HG03139 (cell line): Measurements from ENCODE around the gene OBSL1.

Source experiments
- ATAC-seq: cut with Tn5 transposase; IDR thresholded peaks from one replicate; pipeline ENCODE4 v1.9.1; 2021; ENCODE audit not compliant: unreplicated experiment

OBSL1 gene

DNA sequence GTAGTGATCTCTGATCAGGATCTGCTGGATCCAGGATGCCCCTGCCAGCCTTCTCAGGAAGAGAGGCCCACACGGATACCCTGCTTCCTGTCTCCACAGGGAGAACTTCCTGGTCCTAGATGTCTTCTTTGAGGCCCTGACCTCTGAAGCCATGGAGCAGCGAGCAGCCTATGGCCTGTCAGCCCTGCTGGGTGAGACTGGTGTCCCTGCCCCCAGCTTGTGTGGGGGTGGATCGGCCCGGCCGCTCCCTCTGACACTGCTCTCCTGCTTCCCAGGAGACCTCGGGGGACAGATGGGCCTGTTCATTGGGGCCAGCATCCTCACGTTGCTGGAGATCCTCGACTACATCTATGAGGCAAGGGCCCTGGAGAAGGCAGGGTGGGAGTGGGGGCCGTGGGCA, 34.4 kb downstream of the OBSL1 start:
- no peak for ATAC-seq

DNA sequence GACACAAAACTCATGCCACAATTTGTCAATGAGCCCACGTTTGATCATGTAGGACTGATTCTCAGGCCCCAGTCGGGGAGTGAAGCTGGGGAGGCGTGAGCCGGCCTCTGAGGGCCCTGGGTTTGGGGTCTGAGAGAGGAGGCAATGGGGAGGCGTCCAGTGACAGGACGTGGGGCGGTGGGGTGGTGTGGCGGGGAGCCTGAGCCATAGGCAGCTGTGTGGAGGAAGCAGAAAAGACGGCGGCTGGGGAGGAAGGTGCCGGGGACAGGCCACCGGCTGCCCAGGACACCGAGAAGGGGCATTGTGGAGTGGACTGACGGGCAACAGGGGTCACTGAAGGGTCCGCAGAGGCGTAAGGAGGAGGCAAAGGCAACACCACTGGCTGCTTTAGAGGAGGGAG, 34.9 kb downstream of the OBSL1 start:
- no peak for ATAC-seq

DNA sequence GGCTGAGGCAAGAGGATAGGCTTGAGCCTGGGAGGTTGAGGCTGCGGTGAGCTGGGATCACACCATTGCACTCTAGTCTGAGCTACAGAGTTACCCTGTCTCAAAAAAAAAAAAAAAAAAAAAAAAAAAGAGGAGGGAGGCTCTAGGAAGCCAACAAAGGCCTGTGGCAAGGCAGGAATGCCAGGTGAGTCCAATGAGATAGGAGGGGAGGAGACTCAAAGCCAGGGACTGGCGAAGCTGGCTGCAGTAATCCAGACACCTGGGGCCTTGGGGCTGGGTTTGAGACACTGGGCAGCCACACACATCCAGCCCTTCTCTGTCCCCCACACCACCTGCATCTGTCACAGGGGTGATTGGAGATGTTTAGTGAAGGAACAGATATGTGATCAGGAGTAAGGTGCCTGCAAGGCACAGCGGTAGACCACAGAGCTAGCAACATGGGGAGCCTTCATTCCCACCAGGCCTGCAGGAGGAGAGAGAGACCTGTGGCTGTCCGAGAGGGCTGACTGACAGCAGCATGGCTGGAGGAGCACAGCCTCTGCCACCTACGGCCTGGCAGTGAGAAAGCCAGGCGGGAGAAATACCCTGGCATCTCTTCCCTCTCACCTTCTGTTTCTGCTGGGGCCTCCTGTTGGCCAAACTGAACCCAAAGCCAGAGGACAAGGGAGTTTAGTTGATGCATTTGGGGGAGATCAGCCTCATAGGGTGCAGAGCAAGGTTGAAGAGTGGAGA, 37.2 kb downstream of the OBSL1 start:
- no peak for ATAC-seq

DNA sequence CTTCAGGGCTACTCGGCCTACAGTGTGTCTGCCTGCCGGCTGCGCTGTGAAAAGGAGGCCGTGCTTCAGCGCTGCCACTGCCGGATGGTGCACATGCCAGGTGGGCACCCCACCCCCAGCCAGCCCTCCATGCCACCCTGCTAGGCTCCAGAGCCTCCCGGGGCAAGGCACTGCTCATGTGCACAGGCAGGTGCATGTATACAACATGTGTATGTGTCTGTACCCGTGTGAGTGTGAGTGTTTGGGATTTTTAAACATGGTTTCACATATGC, 39.0 kb downstream of the OBSL1 start:
- ATAC-seq = no peak

DNA sequence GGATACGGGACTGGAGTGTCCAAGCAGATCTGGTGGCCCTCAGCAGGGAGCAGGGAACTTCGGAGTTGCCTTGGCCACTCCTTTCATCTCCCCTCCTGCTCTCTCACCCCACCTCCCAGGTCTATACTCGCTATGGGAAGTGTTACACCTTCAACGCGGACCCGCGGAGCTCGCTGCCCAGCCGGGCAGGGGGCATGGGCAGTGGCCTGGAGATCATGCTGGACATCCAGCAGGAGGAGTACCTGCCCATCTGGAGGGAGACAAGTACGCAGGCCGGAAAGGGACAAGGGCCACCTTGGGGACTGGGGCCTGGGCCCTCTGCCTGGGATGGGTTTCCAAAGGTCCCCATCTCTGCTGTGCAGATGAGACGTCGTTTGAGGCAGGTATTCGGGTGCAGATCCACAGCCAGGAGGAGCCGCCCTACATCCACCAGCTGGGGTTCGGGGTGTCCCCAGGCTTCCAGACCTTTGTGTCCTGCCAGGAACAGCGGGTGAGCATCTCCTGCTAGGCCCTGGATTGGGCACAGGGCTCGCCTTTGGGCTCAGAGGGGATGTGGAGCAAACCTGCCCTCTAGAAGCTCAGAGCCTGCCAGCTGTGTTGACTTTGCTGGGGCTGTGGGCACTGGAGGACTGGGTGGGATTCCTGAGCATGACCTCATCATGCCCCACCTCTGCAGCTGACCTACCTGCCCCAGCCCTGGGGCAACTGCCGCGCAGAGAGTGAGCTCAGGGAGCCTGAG, 39.5 kb downstream of the OBSL1 start:
- no peak for ATAC-seq

DNA sequence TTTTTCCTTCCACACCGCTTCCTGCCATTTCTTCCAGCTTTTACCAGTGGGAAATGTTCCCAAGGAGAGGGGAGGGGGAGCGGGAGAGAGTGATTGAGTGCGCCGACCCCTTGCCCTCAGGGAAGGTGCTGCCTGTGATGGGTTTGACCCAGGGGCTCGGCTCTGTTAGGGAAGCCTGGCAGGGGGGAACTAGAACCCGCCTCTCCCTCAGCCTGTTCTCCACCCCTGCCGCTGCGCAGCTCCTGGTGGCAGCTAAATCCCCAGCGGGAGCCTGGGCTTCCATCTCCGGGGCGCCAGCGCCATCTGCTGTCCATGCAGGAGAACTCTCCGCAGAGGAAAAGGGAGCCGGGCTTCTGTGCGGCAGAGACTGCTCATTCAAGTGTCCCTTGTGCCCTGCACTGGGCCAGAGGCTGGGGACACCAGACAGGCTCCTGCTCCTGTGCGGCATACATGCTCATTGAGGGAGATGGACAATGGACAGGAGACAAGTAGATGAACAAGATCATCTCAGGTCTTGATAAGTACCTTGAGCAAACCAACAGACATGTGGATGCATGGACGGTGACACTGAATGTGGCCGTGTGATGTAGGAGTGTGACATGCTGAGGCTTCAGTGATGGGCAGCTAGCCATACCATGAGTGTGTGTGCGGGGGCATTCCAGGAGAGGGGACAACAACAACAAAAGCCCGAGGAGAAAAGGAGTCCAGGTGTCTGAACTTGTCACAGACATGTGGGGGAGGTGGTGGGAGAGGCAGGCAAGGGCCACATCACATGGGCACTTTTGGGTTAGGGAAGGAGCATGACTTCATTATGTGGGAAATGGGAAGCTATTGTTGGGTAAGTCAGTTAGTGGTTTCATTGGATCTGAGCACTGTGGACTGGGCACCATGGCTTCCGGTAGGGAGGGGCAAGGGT, 41.0 kb downstream of the OBSL1 start:
- ATAC-seq = peak; percentile 83

DNA sequence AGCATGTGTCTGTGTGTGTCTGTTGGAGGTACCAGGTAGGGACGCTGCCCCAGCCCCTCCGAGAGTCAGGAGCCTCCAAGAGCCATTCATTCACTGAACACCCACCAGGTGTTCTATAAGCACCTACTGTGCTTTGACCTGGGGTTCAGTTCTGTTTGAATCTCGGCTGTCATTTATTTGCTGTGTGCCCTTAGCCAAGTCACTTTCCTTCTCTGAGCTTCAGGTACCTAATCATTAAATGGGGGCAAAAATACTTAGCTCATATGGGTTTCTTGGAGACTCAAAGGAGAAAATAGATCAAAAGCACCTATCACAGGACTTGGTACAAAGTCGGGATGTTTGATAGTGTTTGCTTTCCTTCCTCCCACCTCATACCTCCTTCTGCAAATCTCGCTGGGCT, 43.9 kb downstream of the OBSL1 start:
- ATAC-seq = no peak

DNA sequence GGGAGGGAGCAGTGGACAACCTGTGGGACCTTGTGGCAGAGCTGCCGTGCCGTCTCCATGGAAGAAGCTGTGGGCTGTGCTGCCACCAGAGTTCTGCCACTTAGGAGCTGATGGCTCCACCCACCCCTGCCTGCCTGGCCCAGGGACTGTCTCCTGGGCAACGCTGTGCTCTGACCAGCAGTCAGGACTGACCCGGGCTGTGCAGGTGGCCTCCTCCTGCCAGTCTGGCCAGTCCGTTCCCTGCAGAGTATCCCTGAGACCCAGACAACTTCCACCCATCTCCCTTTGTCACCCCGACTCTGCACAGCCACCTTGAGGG, 44.3 kb downstream of the OBSL1 start:
- ATAC-seq = no peak

DNA sequence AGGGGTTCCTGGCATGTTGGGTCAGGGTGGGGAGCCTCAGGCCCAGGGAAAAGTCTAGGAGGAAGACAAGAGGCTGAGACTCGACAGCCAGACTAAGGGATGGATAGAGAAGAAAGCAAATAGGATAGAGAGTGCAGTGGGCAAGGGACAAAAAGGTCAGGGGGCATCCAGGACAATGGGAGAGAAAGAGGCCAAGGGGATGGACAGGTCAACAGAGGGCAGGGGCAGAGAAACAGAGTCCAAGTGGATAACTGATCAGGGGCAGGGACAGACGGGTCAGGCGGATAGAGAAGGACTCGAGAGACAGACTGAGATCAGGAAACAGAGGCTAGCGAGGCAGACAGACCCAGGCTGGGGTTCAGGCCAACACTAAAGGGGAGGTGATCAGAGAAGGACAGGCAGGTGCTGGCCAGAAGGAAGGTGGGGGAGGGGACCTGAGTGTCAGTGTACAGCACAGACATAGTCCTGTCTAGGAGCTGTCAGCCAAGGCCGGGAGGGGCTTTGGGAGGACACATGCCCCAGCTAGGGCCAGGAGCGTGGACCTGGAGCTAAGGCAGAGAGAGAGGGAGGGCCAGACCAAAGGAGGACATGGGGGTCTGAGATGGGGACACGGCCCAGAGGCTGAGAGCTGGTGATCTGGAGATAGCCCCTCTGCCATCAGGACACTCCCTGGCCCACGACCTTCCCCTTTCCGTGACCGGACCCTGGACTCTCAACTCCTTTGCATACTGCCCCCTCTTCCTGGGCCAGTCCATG, 44.8 kb downstream of the OBSL1 start:
- no peak for ATAC-seq

DNA sequence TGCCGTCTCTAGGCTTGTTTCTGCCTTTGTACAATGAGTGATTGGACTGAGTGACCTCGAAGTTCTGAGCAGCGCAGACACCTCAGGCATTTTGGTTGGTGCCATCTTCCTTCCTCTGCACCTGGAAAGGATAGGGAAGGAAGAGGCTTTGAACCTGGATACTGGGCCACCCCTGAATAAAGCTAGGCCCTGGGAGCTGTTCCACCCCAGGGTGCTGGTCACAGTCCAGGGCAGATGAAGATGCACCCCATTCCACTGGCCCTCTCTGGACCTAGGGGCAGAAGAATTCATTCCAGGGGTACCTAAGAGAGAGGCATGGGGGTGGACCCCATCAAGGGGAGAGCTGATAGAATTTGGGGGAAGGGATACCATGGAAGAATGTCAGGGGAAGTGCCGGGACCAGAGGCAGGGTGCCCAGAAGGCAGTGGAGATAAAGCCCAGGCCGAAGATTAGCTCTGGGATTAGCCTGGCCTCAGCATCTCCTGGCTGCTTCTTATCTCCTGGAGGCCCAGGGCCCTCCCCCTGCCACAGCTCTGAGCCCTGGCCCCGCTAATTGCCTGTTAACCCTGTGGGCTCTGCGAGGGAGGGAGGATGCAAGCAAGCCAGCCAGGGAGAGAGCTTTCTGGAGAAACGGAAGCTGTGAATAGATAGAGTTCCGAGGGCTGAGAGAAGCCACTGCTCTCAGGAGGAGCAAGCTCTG, 45.7 kb downstream of the OBSL1 start:
- ATAC-seq = no peak

DNA sequence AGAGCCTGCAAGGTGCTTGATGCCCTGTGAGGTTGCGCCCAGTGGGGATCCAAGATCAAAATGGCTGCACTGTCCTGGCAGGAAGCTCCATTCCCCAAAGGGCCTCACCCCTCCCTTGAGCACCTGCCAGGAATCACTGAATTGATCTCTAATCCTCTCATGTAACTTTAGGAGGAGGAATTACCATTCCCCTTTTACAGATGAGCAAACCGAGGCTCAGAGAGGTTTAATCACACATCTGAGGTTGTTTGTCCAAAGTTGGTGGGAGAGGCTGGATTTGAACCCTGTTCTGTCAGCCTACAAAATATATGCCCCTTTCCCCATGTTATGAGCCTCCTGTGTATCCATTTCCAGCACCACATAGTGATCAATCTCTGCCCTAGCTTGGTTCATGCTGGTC, 46.5 kb downstream of the OBSL1 start:
- no peak for ATAC-seq

DNA sequence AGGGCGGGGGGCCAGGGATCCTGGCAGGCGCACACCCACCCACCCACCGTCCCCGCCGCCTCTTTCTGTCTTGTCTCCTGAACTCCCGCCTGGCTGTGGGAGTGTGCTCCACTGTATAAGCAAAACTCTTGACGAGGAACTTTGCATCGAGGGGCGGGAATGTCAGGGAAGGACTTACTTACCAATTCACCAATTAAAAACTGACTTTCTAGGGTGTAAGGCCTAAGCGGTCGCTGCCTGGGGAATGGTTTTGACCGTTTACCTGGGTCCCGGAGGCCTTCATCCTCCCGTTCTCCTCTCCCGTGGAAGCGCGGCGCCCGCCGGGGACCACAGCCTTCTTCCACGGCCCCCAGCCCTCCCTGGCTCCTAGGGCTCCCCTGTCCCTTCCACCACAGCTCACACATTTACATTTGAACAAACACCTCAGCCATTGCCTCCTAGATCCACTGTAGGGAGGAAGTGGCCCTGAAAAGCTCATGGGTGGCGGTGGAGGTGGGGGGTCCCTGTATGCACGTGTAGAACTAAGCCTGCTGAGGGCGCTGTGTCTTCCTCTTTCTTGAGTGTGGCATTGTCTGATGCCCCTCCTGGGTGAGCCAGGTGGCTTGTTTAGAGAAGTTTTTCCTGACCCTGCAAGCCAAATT, 48.2 kb downstream of the OBSL1 start:
- no peak for ATAC-seq

DNA sequence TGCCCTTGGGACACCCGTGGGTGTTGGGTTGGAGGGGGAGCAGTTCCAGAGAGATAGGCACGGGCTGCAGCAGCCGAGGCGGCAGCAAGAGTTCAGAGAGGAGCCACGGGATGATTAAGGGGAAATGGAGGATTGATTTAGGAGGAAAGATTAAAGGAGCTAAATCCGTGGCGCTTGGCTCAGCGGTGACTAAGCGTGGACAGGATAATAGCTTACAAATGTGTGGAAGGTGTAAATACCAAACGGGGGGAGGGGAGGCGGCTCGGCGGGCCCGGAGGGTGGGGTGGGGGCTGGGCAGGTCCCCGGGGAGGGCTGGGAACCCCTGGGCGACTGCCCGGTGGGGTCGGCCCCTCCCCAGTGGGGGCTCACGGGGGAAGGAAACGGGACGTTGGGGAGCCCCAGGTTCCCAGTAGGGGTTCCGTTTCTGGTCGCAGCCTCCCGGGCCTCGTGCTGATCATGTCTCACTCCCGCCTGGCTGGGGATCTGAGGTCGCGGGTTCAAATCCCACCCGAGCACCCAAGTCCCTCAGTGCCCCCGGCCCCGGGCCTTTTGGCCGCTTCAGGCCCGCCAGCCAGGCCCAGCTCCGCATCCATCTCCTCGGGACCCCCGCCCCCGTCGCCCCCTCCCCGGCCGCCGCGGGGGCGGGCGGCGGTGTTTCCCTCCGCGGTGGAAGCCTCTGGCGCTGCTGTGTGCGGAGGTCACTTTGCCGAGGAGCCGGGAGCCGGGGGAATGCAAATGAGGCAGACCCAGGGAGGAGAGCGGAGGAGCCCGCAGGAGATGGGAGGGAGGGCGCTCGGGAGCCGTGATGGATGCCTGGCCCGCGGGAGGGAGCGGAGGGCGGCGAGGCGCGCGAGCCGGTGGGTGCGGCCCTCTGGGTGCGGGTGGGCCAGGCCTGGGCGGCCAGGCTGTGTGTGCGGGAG, 49.0 kb downstream of the OBSL1 start:
- ATAC-seq = no peak

DNA sequence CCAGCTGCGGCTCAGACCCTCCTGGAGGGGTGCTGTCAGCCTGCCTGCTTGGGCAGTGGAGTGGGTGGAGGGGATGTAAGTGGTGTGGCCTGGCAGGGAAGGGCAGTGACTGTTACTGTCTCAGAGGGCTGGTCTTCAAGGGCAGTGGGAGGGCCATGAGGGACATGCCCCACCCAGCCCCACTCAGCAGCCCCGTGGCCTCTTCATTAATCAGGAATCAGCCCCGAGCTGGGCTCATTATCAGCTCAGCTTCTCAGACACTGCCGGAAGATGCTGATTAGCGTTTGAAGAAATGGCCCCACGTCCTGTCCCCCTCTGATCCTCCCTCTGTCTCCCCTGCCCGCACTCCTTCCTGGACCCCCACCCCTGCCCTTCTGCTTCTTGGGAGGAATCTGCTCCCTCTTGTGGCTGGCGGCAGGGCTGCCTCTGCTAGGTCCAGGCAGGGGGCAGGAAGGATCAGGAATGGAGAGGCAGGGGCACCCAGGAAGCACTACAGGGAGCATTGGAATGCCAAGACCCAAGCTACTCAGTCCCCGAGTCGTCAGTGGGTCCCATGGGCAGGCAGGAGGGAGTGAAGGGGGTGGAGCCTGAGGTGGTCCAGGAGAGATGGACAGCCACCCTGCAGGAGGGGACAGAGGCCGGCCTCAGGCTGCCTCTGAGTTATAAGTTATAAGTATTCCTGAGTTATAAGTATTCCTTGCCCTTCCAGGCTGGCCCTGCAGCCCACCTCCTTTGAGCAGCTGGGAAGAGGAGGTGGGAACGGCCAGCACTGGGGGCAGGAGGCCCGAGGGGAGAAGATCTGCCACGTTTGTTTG, 50.1 kb downstream of the OBSL1 start:
- no peak for ATAC-seq

DNA sequence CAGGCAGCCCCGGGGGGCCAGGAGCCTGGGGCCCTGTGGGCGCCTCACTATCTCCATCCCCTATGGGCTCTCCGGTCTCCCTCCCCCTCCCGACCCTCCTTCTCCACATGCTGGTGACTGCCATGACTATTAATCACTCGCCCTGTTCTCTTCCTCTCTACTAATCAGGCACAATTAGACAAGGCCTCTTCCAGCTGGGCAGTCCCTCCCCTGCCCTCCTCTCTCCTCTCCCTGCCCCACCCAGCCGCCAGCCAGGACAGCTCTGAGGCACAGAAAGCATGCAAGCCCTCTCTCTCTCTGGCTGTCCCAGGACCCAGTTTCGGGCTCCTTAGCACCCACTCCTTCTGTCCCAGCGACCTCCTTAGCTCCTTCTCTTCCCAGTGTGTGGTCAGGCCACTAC, 51.3 kb downstream of the OBSL1 start:
- ATAC-seq = no peak

DNA sequence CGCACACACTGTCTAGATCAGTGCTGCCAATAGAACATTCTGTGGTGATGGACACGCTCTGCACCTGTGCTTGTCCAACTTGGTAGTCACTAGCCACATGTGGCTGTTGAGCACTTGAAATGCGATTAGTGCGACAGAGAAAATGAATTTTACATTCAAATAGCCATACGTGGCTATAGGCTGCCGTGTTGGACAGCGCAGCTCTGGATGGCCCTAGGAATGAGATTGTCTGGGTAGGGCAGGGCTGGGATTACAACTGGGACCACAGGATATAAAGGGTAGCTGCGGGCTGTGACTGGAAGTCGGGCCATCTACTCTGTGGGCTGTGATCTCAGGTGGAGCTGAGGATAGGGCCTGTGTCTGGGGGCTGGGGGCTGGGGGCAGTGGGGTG, 51.8 kb downstream of the OBSL1 start:
- ATAC-seq = no peak

DNA sequence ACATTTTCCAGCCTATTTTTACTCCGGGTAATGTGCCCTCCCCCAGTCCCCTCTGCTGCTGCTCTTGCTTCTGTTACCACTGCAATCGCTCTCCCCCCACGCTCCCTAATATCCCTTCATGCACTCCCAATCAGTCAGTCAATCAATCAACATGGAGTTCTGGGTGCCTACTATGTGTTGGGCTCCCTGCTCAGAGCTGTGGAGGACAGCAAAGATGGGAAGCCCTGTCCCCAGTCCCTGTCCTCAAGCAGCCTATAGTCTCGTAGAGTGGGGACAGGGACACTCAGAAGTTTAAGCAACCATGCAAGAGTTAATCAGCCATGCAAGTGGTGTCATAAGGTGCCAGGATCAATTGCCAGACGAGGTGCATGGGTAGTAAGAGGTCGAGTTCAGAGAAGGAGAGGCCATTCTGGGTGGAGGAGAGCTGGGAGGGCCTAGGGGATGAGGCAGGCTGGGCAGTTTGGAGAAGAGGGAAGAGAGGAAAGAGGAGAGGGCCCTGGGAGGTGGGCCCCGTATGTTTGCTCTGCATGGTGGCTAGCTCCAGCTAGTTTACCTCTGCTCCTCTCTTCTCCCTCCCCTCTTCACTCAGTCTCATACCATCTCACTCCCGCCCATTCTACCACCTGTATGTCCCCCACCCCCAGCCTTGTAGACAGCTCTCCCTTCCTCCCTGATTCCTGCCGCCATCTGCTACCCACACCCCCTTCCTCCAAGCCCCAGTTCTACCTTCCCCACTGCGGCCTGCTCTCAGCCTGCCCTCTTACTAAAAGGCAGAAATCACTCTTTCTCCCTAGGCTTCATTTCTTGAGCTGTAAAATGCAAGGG, 53.2 kb downstream of the OBSL1 start:
- ATAC-seq = no peak

DNA sequence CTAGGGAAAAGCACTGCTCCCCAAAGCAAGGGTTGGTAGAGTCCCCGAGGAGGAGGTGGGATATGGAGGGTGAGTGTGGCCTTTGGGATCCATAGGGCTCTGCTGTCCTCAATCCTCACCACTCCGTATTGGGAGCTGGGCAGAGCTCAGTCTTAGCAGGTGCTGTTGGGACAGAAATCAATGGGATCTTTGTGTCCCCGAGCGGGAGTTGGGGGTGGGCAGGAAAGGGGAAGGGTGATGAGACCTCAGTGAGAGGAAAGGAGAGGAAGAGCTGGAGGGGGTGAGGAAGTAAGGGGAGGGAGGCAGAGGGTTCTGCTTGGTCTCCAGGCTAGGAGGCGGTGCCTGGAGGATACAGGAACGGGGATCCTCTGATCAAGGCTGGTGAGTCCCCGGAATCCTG, 54.5 kb downstream of the OBSL1 start:
- no peak for ATAC-seq
